Activated naive CD8-positive, alpha-beta T cell treated with anti-CD3 and anti-CD28 coated beads for 36 hours (primary cell): ENCODE measurements around the gene TSTD1. TPM values are rescaled to one million over a fixed set of nuclear protein-coding genes. Genes with fewer than 3 reads are reported as not detected.
A peak's percentile ranks its signal among the peaks of the same experiment; 100 is the strongest.

Experiments used
- DNase-seq: peaks from one replicate; pipeline ENCODE4 v3.0.0; 2021
- H3K27ac Mint-ChIP-seq: one replicate; pipeline ENCODE4 v1.8.0; 2022; ENCODE audit warnings: mild to moderate bottlenecking, moderate library complexity, mixed read lengths
- H3K27me3 Mint-ChIP-seq: one replicate; pipeline ENCODE4 v1.8.0; 2022; ENCODE audit warnings: mild to moderate bottlenecking, mixed read lengths
- H3K36me3 Mint-ChIP-seq: one replicate; pipeline ENCODE4 v1.8.0; 2021; ENCODE audit warnings: mild to moderate bottlenecking, mixed read lengths
- H3K4me1 Mint-ChIP-seq: one replicate; pipeline ENCODE4 v1.8.0; 2021; ENCODE audit warnings: mixed read lengths
- H3K4me3 Mint-ChIP-seq: one replicate; pipeline ENCODE4 v1.8.0; 2022; ENCODE audit warnings: mild to moderate bottlenecking, moderate library complexity, mixed read lengths
- H3K9me3 Mint-ChIP-seq: one replicate; pipeline ENCODE4 v1.8.0; 2022; ENCODE audit warnings: mixed read lengths
- total RNA-seq, 2 experiments: library from RNA; stranded (reverse); gene quantifications; one replicate each; pipeline ENCODE4 v1.2.3, GENCODE V29; 2021

TSTD1 gene, protein sequence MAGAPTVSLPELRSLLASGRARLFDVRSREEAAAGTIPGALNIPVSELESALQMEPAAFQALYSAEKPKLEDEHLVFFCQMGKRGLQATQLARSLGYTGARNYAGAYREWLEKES
- total RNA-seq = 10 to 100 TPM; 44.8 to 45.7 TPM

DNA sequence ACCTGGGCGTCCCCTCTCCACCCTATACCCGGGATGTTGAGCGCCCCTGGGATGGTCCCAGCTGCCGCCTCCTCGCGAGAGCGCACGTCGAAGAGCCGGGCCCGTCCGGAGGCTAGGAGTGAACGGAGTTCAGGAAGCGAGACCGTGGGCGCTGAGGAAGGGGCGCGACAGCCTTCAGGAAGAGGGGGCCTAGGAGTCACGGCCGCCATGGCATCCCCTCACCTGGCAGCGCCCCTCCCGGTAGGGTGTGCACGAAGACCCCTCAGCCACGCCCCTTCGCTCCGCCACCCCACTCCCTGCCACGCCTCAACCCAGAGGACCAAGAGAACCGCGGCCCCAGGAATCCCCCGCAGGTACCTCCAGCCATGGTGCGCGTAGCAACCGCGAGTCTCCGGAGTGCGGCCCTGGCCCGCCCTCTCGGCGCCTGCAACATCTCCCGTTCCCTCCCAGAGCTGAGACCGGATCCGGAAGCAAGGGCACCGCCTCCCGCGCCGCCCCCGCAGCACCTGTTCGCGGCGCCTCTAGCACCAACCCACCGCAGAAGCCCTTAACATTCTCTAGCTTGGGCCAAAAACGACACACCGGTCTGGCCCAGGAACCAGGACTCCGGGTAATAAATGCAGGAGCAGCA is at the start of gene TSTD1:
Gene TSTD1, minus strand, starts transcription at position 442 of the 631 bp plus-strand sequence. Its CDS starts 75 bp downstream, at position 367.
- Mint-ChIP-seq H3K9me3 (no peaks in the 10 kb centered on the region), H3K4me1 (peaks cover 44% of the 10 kb centered on the region), H3K36me3 (peaks cover 24% of the 10 kb centered on the region), H3K27ac (peak within 1 kb of the TSS; percentile 93), H3K27me3 (no peaks in the 10 kb centered on the region), H3K4me3 (peak within 1 kb of the TSS; percentile 89)
- peak; percentile 92 for DNase-seq

DNA sequence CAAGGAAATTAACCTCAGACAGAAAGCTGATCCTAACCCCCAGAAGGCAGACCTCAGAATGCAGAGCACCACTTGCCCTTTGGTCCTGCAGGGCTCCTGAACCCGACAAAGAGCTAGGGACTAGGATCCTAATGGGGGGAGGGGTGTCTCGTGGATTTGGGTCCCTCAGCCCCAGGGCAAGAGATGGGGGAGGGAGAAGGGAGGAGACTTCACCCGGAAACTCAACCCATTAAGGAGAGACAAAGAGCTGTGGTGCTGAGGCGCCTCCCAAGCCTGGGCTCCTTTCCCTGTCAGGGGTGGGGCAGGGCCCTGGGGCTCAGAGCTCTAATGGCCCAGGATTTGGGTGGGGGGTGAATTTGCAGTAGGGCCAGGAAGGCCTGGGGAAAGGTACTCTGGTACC is 47.7 kb upstream of the TSTD1 start:
- no peak for DNase-seq
- no peaks in the 10 kb centered on the region for H3K36me3 Mint-ChIP-seq
- H3K4me3 Mint-ChIP-seq = no peak overlapping the region
- peaks cover 25% of the 10 kb centered on the region for H3K4me1 Mint-ChIP-seq
- no peak overlapping the region for H3K27ac Mint-ChIP-seq
- no peaks in the 10 kb centered on the region for H3K27me3 Mint-ChIP-seq
- no peaks in the 10 kb centered on the region for H3K9me3 Mint-ChIP-seq

DNA sequence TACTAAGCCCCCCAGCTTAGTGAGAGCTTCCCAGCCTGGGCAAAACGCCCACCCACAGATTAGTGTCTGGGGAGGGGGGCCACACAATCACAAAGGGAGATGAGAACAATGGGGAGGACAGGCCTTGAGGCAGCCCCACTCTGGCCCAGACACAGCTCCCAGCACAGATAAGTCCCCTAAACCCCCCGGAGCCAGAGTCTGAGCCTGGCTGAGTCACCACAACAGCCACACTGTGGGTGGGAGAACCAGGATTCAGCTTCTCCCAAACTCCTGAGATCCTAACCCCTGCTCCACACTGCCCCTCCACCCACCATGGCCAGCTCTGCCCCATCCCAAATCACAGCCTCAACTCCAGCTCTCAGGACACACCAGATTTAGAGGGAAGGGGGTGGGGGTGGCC is 46.4 kb upstream of the TSTD1 start:
- H3K4me1 Mint-ChIP-seq = peaks cover 13% of the 10 kb centered on the region
- H3K36me3 Mint-ChIP-seq = no peaks in the 10 kb centered on the region
- no peaks in the 10 kb centered on the region for H3K9me3 Mint-ChIP-seq
- no peak overlapping the region for H3K4me3 Mint-ChIP-seq
- no peaks in the 10 kb centered on the region for H3K27me3 Mint-ChIP-seq
- H3K27ac Mint-ChIP-seq = no peak overlapping the region
- no peak for DNase-seq

DNA sequence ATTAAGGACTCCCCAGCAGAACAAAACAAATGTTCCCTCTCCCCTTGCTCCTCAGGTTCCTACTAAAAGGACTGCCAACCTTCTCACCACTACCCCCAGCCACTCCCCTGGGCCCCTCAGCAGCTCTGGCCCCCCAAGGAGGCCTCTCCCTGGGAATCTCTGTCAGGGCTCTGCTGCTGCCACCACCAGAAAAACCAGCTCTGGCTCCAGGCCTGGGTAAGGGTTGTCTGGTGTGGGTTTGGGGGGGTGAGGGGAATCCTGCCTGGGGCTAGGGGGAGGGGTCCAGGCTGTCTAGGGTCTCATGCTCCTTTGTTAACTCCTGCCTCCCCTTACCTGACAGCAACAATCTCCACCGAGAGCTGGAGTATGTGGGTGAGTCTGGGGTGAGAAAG is 45.8 kb upstream of the TSTD1 start:
- no peak for DNase-seq
- H3K27me3 Mint-ChIP-seq = no peaks in the 10 kb centered on the region
- H3K4me3 Mint-ChIP-seq = no peak overlapping the region
- no peaks in the 10 kb centered on the region for H3K9me3 Mint-ChIP-seq
- no peaks in the 10 kb centered on the region for H3K36me3 Mint-ChIP-seq
- H3K27ac Mint-ChIP-seq = no peak overlapping the region
- H3K4me1 Mint-ChIP-seq = peaks cover 11% of the 10 kb centered on the region

DNA sequence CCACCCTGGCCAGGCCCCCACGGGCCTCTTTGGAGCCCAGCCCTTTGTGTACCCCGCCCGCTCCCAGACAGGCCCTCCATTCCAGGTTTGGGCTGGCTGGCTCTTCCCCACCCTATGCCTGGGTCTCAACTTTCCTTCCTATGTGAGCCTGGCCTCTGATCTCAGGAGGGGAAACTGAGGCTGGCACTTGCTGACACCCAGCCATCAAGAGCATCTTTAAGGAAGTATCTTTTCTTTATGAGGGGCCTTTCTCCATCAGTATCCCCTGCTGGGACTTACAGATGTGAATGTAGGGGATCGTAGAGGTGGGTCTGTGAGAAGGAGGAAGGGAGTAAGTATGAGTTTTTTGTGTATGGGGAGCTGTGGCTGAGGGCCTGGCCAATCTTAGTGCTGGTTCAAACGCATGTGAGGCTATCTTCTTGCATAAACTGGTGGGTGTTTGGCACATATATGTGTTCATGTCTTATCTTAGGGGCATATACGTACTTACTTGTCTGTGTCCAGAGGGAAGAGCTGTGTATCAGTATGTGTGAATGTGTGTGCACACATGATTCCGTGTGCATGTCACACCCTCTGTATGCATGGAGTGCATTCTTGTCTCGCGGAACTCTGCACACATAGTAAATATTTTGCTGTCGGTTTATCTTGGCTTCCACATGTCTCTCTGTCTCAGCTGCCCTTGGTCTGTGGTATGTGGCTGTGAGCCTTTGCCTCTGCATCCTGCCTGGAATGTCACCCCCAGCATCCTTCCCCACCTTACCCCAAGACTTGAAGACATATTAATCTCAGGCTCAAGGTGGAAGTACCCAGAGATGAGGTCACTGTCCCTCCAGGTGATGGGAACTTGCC is 45.2 kb upstream of the TSTD1 start:
- H3K9me3 Mint-ChIP-seq = no peaks in the 10 kb centered on the region
- no peak for DNase-seq
- no peak overlapping the region for H3K27ac Mint-ChIP-seq
- H3K27me3 Mint-ChIP-seq = no peaks in the 10 kb centered on the region
- no peaks in the 10 kb centered on the region for H3K36me3 Mint-ChIP-seq
- H3K4me1 Mint-ChIP-seq = peaks cover 11% of the 10 kb centered on the region
- H3K4me3 Mint-ChIP-seq = no peak overlapping the region

DNA sequence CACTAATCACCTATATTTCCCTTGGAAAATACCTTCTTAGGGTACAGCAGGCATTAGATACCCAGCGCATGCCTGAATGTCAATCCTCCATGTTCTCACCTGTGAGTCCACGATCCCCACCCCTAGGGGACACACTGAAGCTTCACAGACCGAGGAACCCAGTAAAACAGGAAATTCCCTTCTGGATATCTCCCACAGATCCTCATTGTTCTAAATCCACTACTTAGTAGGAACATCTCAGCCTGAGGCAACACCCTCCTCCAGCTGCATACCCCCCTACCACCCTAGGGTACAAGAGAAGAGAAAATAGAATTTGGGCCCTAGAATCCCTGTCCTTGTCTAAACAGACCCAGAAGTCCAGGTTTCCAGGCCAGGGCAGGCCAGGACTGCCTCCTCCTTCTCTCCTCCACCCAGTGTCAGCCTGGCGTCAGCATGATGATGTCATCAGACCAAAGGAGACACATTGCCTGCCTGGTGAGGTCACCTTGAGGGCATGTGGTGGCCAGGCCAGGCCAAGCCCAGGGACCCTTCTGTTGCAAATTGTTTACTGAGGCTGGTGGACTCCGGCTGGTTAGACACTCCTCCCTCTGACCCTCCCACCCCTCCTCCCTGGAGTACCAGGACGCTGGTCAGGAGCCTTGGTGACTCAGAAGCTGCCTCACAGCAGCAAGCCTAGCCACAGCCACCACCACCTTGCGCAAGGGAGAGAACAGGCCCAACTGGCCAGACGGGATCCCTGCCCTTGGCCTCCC is 44.4 kb upstream of the TSTD1 start:
- Mint-ChIP-seq H3K4me1 (peaks cover 8% of the 10 kb centered on the region), H3K27ac (no peak overlapping the region), H3K36me3 (no peaks in the 10 kb centered on the region), H3K9me3 (no peaks in the 10 kb centered on the region), H3K4me3 (no peak overlapping the region), H3K27me3 (no peaks in the 10 kb centered on the region)
- no peak for DNase-seq

DNA sequence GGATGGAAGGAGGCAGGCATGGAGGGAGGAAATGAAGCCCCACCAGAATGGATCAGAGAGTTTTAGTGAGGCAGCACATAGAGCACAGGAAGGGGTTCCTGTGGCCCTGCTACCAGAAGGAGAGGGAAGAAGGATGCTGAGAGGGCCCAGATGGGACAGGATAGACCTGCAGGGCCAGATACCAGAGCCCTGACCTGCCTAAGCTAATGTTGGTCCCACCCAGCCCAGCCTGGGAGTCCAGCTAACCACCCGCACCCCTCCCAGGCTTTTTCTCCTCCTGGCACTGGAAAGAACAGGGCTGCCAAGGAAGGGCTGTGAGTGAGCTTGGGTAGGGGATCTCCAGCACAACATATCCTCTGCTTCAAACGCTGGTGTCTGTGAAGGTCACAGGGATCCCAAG is 43.7 kb upstream of the TSTD1 start:
- Mint-ChIP-seq H3K27me3 (no peaks in the 10 kb centered on the region), H3K27ac (no peak overlapping the region), H3K9me3 (no peaks in the 10 kb centered on the region), H3K36me3 (no peaks in the 10 kb centered on the region), H3K4me1 (peaks cover 3% of the 10 kb centered on the region), H3K4me3 (no peak overlapping the region)
- no peak for DNase-seq

DNA sequence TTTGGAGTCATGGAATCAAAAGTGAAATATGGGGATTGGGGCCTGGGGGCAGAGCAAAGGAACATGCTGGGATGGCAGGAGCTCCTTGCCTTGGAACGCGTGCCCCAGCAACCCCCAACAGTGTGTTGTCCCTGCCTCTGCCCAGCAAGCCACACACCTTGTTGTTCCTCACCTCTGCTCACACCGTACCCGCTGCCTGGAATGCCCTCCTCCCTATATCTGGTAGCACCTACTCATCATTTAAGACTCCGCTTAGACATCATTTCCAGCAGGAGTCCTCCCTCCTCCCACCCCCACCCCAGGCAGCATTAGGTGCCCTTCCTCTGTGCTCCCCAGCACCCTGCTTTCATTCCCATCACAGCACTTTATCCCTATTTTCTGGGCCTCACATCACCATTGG is 42.8 kb upstream of the TSTD1 start:
- Mint-ChIP-seq H3K27ac (no peak overlapping the region), H3K36me3 (no peaks in the 10 kb centered on the region), H3K9me3 (no peaks in the 10 kb centered on the region), H3K27me3 (no peaks in the 10 kb centered on the region), H3K4me3 (no peak overlapping the region), H3K4me1 (peaks cover 3% of the 10 kb centered on the region)
- no peak for DNase-seq

DNA sequence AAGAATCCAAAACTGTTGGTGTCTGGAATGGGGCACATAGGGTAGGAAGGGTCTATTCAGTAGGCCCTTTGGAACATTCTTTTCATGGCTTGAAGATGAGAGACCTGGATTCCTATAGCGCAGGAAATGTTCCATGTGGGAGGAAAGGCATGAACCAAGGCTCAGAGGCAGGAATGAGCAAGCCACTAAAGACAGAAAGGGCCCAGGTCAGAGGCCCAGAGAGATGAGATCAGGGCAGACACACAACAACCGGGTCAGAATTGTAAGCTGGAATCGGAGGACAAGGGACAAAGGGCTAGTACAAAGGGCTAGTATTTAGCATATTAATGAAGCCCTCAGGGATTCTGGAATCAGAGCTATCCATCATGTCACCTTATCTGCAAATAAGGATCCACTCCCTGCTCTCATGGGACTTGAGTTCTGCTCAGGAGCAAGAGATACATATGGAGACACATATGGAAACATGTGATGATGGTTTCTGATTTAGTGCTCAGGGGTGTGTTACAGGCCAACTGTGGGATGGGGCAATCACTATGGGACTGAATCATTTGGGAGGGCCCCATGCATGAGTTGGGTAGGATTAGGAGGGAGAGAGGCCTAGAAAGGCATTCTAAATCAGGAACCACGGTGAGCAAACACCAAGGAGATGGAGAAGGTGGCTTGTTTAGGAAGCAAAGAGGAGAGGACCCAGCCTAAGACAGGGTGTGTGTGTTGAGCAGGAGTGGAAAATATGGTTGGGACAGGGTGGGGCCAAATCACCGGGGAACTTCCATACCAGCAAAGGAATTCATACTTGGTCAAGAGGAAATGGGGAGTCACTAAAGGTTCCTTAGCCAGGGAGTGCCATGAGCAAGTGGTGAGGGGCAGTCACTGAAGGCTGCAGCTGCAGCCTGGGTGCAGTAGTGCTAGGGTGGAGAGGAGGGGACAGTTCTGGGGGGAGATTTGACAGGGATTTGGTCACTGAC is 42.0 kb upstream of the TSTD1 start:
- no peak overlapping the region for H3K27ac Mint-ChIP-seq
- no peaks in the 10 kb centered on the region for H3K27me3 Mint-ChIP-seq
- H3K4me1 Mint-ChIP-seq = peaks cover 4% of the 10 kb centered on the region
- DNase-seq = no peak
- no peaks in the 10 kb centered on the region for H3K9me3 Mint-ChIP-seq
- H3K4me3 Mint-ChIP-seq = no peak overlapping the region
- H3K36me3 Mint-ChIP-seq = no peaks in the 10 kb centered on the region

DNA sequence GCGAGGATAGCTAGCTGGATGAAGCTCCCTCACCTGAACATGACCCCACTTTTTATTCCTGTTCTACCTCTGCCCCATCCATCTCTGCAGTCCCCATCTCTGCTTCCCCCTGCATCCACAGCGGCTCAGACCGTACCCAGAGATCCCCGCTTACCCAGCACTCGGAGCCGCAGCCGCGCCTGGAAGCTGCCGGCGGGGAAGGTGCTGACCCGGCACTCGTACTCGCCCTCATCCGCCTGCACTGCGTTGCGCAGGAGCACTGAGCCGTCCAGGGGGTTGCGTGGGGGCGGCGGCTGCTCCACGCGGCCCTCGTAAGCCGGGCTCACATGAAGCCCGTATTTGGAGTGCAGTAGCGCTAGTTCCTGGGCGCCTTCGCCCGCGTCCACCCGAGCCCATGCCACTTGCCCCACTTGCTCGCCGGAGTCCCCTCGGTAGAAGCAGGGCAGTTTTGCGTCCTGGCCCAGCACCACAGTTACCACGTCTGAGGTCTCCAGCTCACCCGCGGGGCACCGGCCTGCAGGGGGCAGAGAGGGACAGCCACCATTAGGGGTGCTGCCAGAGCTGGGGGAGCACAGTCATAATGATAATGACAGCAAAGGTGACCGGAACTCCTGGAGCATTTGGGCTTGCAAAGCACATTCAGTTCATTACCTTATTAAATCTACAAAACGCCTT is 40.8 kb upstream of the TSTD1 start:
- Mint-ChIP-seq H3K27ac (no peak overlapping the region), H3K27me3 (no peaks in the 10 kb centered on the region), H3K4me3 (no peak overlapping the region), H3K9me3 (no peaks in the 10 kb centered on the region), H3K4me1 (peaks cover 4% of the 10 kb centered on the region), H3K36me3 (no peaks in the 10 kb centered on the region)
- no peak for DNase-seq

DNA sequence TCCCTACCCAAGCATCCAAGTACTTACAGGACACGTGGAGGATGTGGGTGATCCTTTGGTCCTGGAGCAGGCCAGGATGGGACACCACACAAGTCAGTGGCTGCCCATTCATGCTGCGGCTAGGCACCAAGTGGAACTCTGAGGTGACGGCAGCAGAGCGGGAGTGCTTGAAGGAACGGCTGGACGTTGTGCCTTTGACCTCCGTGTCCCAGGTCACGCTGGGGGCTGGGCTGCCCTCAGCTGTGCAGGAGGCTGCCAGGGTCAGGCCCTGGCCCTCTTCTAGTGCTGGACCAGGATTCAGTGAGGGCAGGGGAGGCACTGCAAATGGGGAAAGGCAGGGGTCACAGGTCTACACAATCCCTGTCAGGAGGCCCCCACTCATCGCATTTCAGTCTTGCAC is 38.7 kb upstream of the TSTD1 start:
- Mint-ChIP-seq H3K9me3 (no peaks in the 10 kb centered on the region), H3K4me1 (peaks cover 7% of the 10 kb centered on the region), H3K36me3 (no peaks in the 10 kb centered on the region), H3K27ac (no peak overlapping the region), H3K27me3 (no peaks in the 10 kb centered on the region), H3K4me3 (no peak overlapping the region)
- no peak for DNase-seq

DNA sequence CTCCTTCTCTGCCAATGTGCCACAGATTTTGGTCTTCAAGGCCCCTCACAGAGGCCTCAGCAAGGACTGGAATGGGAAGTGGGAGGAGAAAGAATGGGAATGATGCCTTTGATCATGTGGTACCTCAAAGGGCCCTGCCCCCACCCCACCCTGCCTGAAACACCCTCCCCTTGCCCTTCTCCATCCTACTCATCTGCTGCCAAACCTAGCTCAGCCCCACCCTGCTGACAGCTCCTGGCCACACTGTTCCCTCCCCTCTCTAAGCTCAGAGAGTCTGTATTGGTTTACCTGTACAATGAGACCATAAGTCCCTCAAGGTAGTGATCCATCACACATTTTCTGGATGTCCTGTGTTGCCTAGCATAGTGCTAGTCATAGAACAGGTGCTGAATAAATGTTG is 37.6 kb upstream of the TSTD1 start:
- no peak for DNase-seq
- H3K27me3 Mint-ChIP-seq = no peaks in the 10 kb centered on the region
- no peaks in the 10 kb centered on the region for H3K9me3 Mint-ChIP-seq
- H3K27ac Mint-ChIP-seq = no peak overlapping the region
- H3K4me1 Mint-ChIP-seq = peaks cover 15% of the 10 kb centered on the region
- no peaks in the 10 kb centered on the region for H3K36me3 Mint-ChIP-seq
- no peak overlapping the region for H3K4me3 Mint-ChIP-seq

DNA sequence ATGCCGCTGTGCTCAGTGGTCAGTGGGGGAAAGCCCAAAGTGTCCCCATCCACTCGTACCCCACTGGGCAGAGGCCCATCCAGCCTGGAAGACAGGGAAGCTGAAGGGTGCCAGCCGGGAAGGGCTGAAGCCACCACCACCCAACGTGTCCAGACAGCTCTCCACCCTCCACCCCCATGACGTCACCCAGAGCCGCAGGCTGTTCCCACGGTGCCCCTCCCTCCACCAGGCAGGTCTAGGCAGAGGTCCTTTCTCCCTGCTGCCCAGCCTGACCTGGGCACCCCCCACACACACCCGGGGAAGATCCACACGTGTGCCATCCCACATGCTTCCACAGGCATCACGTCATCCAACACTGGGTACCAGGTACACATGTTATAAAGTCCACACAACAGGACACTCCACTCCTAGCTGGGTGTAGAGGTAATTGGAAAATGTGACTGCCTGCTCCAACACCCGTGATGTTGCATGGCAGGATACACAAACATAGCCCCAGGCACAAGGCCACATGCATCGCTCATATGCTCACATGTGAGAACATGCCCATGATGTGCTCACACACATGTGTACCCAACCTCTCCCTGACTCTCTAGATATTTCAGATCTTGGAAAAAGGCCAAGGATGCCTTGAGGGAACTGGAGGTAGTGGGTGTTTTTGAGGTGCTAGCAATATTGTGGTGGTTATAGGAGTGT is 36.1 kb upstream of the TSTD1 start:
- no peak for DNase-seq
- H3K9me3 Mint-ChIP-seq = peaks cover 2% of the 10 kb centered on the region
- no peaks in the 10 kb centered on the region for H3K27me3 Mint-ChIP-seq
- no peak overlapping the region for H3K27ac Mint-ChIP-seq
- H3K4me3 Mint-ChIP-seq = no peak overlapping the region
- no peaks in the 10 kb centered on the region for H3K36me3 Mint-ChIP-seq
- H3K4me1 Mint-ChIP-seq = peaks cover 27% of the 10 kb centered on the region
